Thymus (tissue), 11 donors: ENCODE results near the gene DGKZ. TPM values are rescaled to one million over a fixed set of nuclear protein-coding genes. Genes with fewer than 3 reads are reported as not detected.

Source experiments
- DNase-seq, 9 donors: peaks; one replicate each; pipeline ENCODE4 v3.0.0-alpha.2; 2013; ENCODE audit warnings: low spot score in 9 of 9, low read depth in 6 of 9, missing footprints in 1 of 9
- H3K27ac ChIP-seq, 2 donors: one replicate each; pipeline ENCODE4 v1.5.1; 2013; ENCODE audit warnings: control low read depth in 1 of 2, low read depth in 1 of 2, low read length in 1 of 2, mild to moderate bottlenecking in 1 of 2, moderate library complexity in 1 of 2
- H3K27me3 ChIP-seq, 2 donors: one replicate each; pipeline ENCODE4 v1.5.1; 2013; ENCODE audit warnings: low read length in 1 of 2; ENCODE audit not compliant: control insufficient read depth in 2 of 2, insufficient read depth in 1 of 2
- H3K36me3 ChIP-seq, 2 donors: one replicate each; pipeline ENCODE4 v1.5.1; 2013; ENCODE audit warnings: low read length in 1 of 2, mild to moderate bottlenecking in 1 of 2, moderate library complexity in 1 of 2; ENCODE audit not compliant: control insufficient read depth in 2 of 2, insufficient read depth in 2 of 2
- H3K4me1 ChIP-seq, 2 donors: one replicate each; pipeline ENCODE4 v1.5.1; 2013; ENCODE audit warnings: low read length in 2 of 2; ENCODE audit not compliant: control insufficient read depth in 2 of 2, insufficient read depth in 2 of 2
- H3K4me3 ChIP-seq, 2 donors: one replicate each; pipeline ENCODE4 v1.5.1; 2013; ENCODE audit warnings: low read length in 2 of 2, control low read depth in 1 of 2, mild to moderate bottlenecking in 1 of 2
- H3K9me3 ChIP-seq, 2 donors: one replicate each; pipeline ENCODE4 v1.5.1; 2013; ENCODE audit warnings: low read length in 1 of 2, mild to moderate bottlenecking in 1 of 2; ENCODE audit not compliant: control insufficient read depth in 2 of 2, insufficient read depth in 1 of 2
- WGBS: extraction: QIAGEN DNeasy Blood & Tissue Kit; methylation state at CpG from one replicate; pipeline ENCODE4 v1.1.7; 2013; 5-methylcytosine and 5-hydroxymethylcytosine counted together
- polyA plus RNA-seq: library from polyadenylated mRNA; stranded (reverse); fragments of 200-250 nt; gene quantifications from one replicate; pipeline ENCODE4 v1.2.3, GENCODE V29; 2013
- total RNA-seq: library from RNA; stranded (reverse); fragments of 120-200 nt; gene quantifications from one replicate; pipeline ENCODE4 v1.2.4, GENCODE V29; 2013
- donor health status: healthy.

Gene DGKZ
- total and polyA plus RNA-seq, 2 donors = 52.8 to 139 TPM

- DNase-seq = no peak
- Histone ChIP-seq H3K36me3 (no peaks in the 10 kb centered on the region), H3K4me3 (no peak overlapping the region), H3K4me1 (peaks cover 0 to 29% of the 10 kb centered on the region in 2 donors), H3K27me3 (no peaks in the 10 kb centered on the region), H3K27ac (no peak overlapping the region), H3K9me3 (peaks cover 0 to 5% of the 10 kb centered on the region in 2 donors)
- WGBS = 99% methylated on average over 5 of the region's 5 CpGs
These were observed 40.9 kb upstream of the DGKZ start for GRCh38 chr11:46306296-46306853.

DNA sequence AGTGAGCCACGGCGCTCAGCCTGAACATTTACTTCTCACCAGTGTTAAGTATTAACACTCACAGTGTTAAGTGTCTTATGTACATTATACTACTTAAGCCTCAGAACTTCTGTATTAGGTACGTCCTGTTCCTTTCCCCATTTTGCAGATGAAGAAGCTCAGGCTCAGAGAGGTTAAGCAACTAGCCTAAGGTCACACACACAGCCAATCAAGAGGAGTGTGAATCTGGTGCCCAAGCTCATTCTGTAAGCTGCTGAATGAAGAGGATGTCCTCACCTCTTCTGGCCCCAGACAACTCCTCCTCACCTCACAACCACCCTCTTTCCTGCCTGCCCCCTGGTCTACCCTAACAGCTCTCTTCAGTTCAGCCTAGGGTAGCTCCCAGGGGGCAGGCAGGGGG, 39.9 kb upstream of the DGKZ start:
- H3K27me3 ChIP-seq = no peaks in the 10 kb centered on the region
- peaks cover 0 to 29% of the 10 kb centered on the region in 2 donors for H3K4me1 ChIP-seq
- no peaks in the 10 kb centered on the region for H3K36me3 ChIP-seq
- 90% methylated on average over 3 of the region's 3 CpGs for WGBS
- no peak overlapping the region for H3K27ac ChIP-seq
- no peak overlapping the region for H3K4me3 ChIP-seq
- no peak for DNase-seq
- H3K9me3 ChIP-seq = peaks cover 0 to 5% of the 10 kb centered on the region in 2 donors

- peaks cover 0 to 5% of the 10 kb centered on the region in 2 donors for H3K9me3 ChIP-seq
- no peak for DNase-seq
- H3K4me1 ChIP-seq = peaks cover 0 to 29% of the 10 kb centered on the region in 2 donors
- no peak overlapping the region for H3K27ac ChIP-seq
- no peak overlapping the region for H3K4me3 ChIP-seq
- no peaks in the 10 kb centered on the region for H3K36me3 ChIP-seq
- no peaks in the 10 kb centered on the region for H3K27me3 ChIP-seq
- WGBS = 51% methylated on average over 14 of the region's 14 CpGs
These were observed 39.4 kb upstream of the DGKZ start for GRCh38 chr11:46307785-46308341.

GRCh38 chr11:46308631-46309419, 38.4 kb upstream of the DGKZ start:
- DNase-seq = peak in 3 of 9 donors; percentile 53 to 66 (median 65)
- H3K36me3 ChIP-seq = no peaks in the 10 kb centered on the region
- peaks cover 0 to 5% of the 10 kb centered on the region in 2 donors for H3K9me3 ChIP-seq
- H3K27me3 ChIP-seq = no peaks in the 10 kb centered on the region
- H3K4me1 ChIP-seq = peaks cover 0 to 29% of the 10 kb centered on the region in 2 donors
- H3K4me3 ChIP-seq = no peak overlapping the region
- WGBS = 45% methylated on average over 12 of the region's 12 CpGs
- no peak overlapping the region for H3K27ac ChIP-seq

- Histone ChIP-seq H3K27ac (no peak overlapping the region), H3K9me3 (peaks cover 0 to 5% of the 10 kb centered on the region in 2 donors), H3K27me3 (no peaks in the 10 kb centered on the region), H3K4me3 (no peak overlapping the region), H3K36me3 (no peaks in the 10 kb centered on the region), H3K4me1 (peaks cover 0 to 29% of the 10 kb centered on the region in 2 donors)
- DNase-seq = no peak
- WGBS = 46% methylated on average over 4 of the region's 4 CpGs
These were observed 37.4 kb upstream of the DGKZ start for GRCh38 chr11:46309814-46310259.

DNA sequence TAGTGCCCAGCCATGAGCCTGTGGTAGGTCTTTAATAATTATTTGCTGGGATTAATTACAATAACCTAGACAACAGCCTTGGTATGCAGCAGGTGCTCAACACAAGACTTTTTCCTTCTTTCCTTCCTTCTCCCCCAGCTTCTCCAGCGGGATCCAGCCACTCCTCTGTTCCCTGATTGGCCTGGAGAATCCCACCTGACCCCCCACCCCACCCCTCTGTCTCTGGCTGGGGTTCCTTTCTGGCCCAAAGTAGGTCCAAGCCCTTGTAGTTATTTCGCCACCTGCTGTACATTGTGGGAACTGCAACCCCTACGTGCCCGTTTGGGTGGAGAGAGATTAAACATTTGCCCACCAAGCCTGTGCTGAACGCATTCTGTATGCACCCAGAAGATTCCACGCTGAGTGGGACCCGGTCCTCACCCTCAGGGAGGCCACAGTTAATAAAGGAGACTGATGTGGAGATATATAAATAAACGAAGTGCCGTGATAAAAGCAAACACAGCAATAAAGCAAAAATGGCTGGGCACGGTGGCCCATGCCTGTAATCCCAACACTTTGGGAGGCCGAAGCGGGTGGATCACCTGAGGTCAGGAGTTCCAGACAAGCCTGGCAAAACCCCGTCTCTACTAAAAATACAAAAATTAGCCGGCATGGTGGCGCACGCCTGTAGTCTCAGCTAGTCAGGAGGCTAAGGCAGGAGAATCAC, 32.1 kb upstream of the DGKZ start:
- no peaks in the 10 kb centered on the region for H3K36me3 ChIP-seq

GRCh38 chr11:46315783-46316563, 31.3 kb upstream of the DGKZ start:
- no peak overlapping the region for H3K4me3 ChIP-seq
- no peak overlapping the region for H3K27ac ChIP-seq
- WGBS = 91% methylated on average over 12 of the region's 12 CpGs
- H3K4me1 ChIP-seq = peaks cover 0 to 16% of the 10 kb centered on the region in 2 donors
- DNase-seq = no peak
- H3K36me3 ChIP-seq = no peaks in the 10 kb centered on the region
- H3K27me3 ChIP-seq = no peaks in the 10 kb centered on the region
- no peaks in the 10 kb centered on the region for H3K9me3 ChIP-seq

More for the DNA sequence above, 32.1 kb upstream of the DGKZ start:
- 60% methylated on average over 16 of the region's 16 CpGs for WGBS
- no peak overlapping the region for H3K4me3 ChIP-seq
- no peaks in the 10 kb centered on the region for H3K9me3 ChIP-seq
- H3K27me3 ChIP-seq = no peaks in the 10 kb centered on the region
- no peak overlapping the region for H3K27ac ChIP-seq
- DNase-seq = peak in 5 of 9 donors; percentile 56 to 80 (median 66)
- H3K4me1 ChIP-seq = peaks cover 0 to 16% of the 10 kb centered on the region in 2 donors

- DNase-seq = no peak
- no peaks in the 10 kb centered on the region for H3K27me3 ChIP-seq
- peak overlapping the region in 1 of 2 donors; percentile 33 for H3K27ac ChIP-seq
- no peaks in the 10 kb centered on the region for H3K36me3 ChIP-seq
- 97% methylated on average over 5 of the region's 5 CpGs for WGBS
- H3K4me3 ChIP-seq = no peak overlapping the region
- no peaks in the 10 kb centered on the region for H3K9me3 ChIP-seq
- H3K4me1 ChIP-seq = peaks cover 0 to 16% of the 10 kb centered on the region in 2 donors
These were observed 28.2 kb upstream of the DGKZ start for GRCh38 chr11:46319074-46319453.
